Liver (tissue), 9 donors: ENCODE results near the gene LRRC32. TPM values are rescaled to one million over a fixed set of nuclear protein-coding genes. Genes with fewer than 3 reads are reported as not detected.
A peak's percentile ranks its signal among the peaks of the same experiment; 100 is the strongest.

Source experiments
- DNase-seq: peaks from one replicate; pipeline ENCODE4 v3.0.0-alpha.2; 2017; ENCODE audit warnings: low spot score
- H3K27ac ChIP-seq, 2 donors: one replicate each; pipeline ENCODE4 v1.7.0; 2013; ENCODE audit warnings: inconsistent platforms in 2 of 2, low read length in 2 of 2, control low read depth in 1 of 2, low read depth in 1 of 2, mild to moderate bottlenecking in 1 of 2
- H3K27me3 ChIP-seq, 4 donors: one replicate each; pipeline versions ENCODE4 v1.6.1 to v1.7.0; 2013; ENCODE audit warnings: low read length in 3 of 4, inconsistent platforms in 1 of 4, mild to moderate bottlenecking in 1 of 4, moderate library complexity in 1 of 4; ENCODE audit not compliant: control insufficient read depth in 4 of 4, insufficient read depth in 4 of 4
- H3K36me3 ChIP-seq, 4 donors: one replicate each; pipeline versions ENCODE4 v1.6.1 to v1.7.0; 2013; ENCODE audit warnings: low read length in 3 of 4, mild to moderate bottlenecking in 3 of 4, low read depth in 1 of 4, moderate library complexity in 1 of 4; ENCODE audit not compliant: control insufficient read depth in 4 of 4, insufficient read depth in 3 of 4
- H3K4me1 ChIP-seq, 4 donors: one replicate each; pipeline versions ENCODE4 v1.6.1 to v1.7.0; 2013; ENCODE audit warnings: low read length in 3 of 4, mild to moderate bottlenecking in 3 of 4, moderate library complexity in 1 of 4; ENCODE audit not compliant: control insufficient read depth in 4 of 4, insufficient read depth in 4 of 4
- H3K4me3 ChIP-seq, 3 donors: one replicate each; pipeline versions ENCODE4 v1.6.1 to v1.7.0; 2013; ENCODE audit warnings: low read length in 3 of 3, control low read depth in 1 of 3, low read depth in 1 of 3, mild to moderate bottlenecking in 1 of 3
- H3K9ac ChIP-seq, 2 donors: one replicate each; pipeline ENCODE4 v1.7.0; 2013; ENCODE audit warnings: low read length in 2 of 2, mild to moderate bottlenecking in 2 of 2, moderate library complexity in 2 of 2, control low read depth in 1 of 2, low read depth in 1 of 2
- H3K9me3 ChIP-seq, 4 donors: one replicate each; pipeline versions ENCODE4 v1.6.1 to v1.7.0; 2013; ENCODE audit warnings: low read length in 3 of 4; ENCODE audit not compliant: control insufficient read depth in 4 of 4
- EGR1 ChIP-seq, 2 donors: IDR thresholded peaks; 2 replicates each; pipeline ENCODE4 v1.6.1; 2016 to 2018; ENCODE audit warnings: antibody characterized with exemption in 2 of 2, low read depth in 2 of 2
- FOXA1 ChIP-seq: IDR thresholded peaks from 2 replicates; pipeline ENCODE4 v1.6.1; 2016; ENCODE audit warnings: antibody characterized with exemption
- FOXA2 ChIP-seq: IDR thresholded peaks from 2 replicates; pipeline ENCODE4 v1.6.1; 2016; ENCODE audit warnings: antibody characterized with exemption
- HNF4A ChIP-seq, 2 donors: conservative IDR thresholded peaks; 2 replicates each; pipeline ENCODE4 v1.6.1; 2016; ENCODE audit warnings: antibody characterized with exemption in 2 of 2, mild to moderate bottlenecking in 2 of 2
- HNF4G ChIP-seq: IDR thresholded peaks from 2 replicates; pipeline ENCODE4 v1.6.1; 2016; ENCODE audit warnings: antibody characterized with exemption
- JUND ChIP-seq, 2 donors: IDR thresholded peaks; 2 replicates each; pipeline ENCODE4 v1.6.1; 2016; ENCODE audit warnings: antibody characterized with exemption in 2 of 2
- NR2F2 ChIP-seq: IDR thresholded peaks from 2 replicates; pipeline ENCODE4 v1.6.1; 2016; ENCODE audit warnings: antibody characterized with exemption
- RAD21 ChIP-seq, 2 donors: IDR thresholded peaks; 2 replicates each; pipeline ENCODE4 v1.6.1; 2016; ENCODE audit warnings: antibody characterized with exemption in 2 of 2, mild to moderate bottlenecking in 2 of 2
- RXRA ChIP-seq, 2 donors: IDR thresholded peaks; 2 replicates each; pipeline ENCODE4 v1.6.1; 2017 to 2018; ENCODE audit warnings: antibody characterized with exemption in 2 of 2, mild to moderate bottlenecking in 1 of 2
- SP1 ChIP-seq: IDR thresholded peaks from 2 replicates; pipeline ENCODE4 v1.6.1; 2018; ENCODE audit warnings: antibody characterized with exemption, mild to moderate bottlenecking
- TAF1 ChIP-seq: conservative IDR thresholded peaks from 2 replicates; pipeline ENCODE4 v1.6.1; 2016; ENCODE audit warnings: antibody characterized with exemption, mild to moderate bottlenecking
- YY1 ChIP-seq: IDR thresholded peaks from 2 replicates; pipeline ENCODE4 v1.6.1; 2016; ENCODE audit warnings: antibody characterized with exemption, mild to moderate bottlenecking
- WGBS: extraction: QIAGEN DNeasy Blood & Tissue Kit; methylation state at CpG from one replicate; pipeline ENCODE4 v1.1.7; 2013; 5-methylcytosine and 5-hydroxymethylcytosine counted together
- polyA plus RNA-seq, 2 donors: library from polyadenylated mRNA; stranded (reverse) in 1 of 2; unstranded in 1 of 2; fragments of 200-250 nt in 1 of 2; fragments of >200 nt in 1 of 2; fragmentation: Nextera tagmentation in 1 of 2; extraction: Ambion mirVana in 1 of 2; gene quantifications; one replicate each; pipeline versions ENCODE4 v1.2.1 to v1.2.3, GENCODE V29; 2013 to 2015
- total RNA-seq, 2 donors: library from RNA; depleted of rRNA; stranded (reverse); fragments of >200 nt; gene quantifications; one replicate each; pipeline ENCODE4 v1.2.3, GENCODE V29; 2014
- TF ChIP-seq, protein P1 (sequence below): IDR thresholded peaks from 2 replicates; pipeline ENCODE4 v1.6.1; 2016; ENCODE audit warnings: antibody characterized with exemption
- TF ChIP-seq, protein P2 (sequence below): IDR thresholded peaks from 2 replicates; pipeline ENCODE4 v1.6.1; 2016; ENCODE audit warnings: antibody characterized with exemption
- TF ChIP-seq, protein P3 (sequence below): IDR thresholded peaks from 2 replicates; pipeline ENCODE4 v1.6.1; 2016; ENCODE audit warnings: antibody characterized with exemption, mild to moderate bottlenecking
- TF ChIP-seq, protein P4 (sequence below): IDR thresholded peaks from 2 replicates; pipeline ENCODE4 v1.6.1; 2016; ENCODE audit warnings: antibody characterized with exemption
- TF ChIP-seq, protein P5 (sequence below): fragments of 150-350 bp; IDR thresholded peaks from 2 replicates; pipeline ENCODE4 v1.5.1; 2017; ENCODE audit warnings: improper control_type of control experiment, low read depth, low read length; ENCODE audit not compliant: missing input control
- donor health status: healthy.
- donor health status: healthy.
- donor health status: healthy.
- donor health status: healthy.
- donor health status: healthy.

The LRRC32 gene
- total and polyA plus RNA-seq, 4 donors, result 5.4 to 15.4 (median 9.3) TPM

DNA sequence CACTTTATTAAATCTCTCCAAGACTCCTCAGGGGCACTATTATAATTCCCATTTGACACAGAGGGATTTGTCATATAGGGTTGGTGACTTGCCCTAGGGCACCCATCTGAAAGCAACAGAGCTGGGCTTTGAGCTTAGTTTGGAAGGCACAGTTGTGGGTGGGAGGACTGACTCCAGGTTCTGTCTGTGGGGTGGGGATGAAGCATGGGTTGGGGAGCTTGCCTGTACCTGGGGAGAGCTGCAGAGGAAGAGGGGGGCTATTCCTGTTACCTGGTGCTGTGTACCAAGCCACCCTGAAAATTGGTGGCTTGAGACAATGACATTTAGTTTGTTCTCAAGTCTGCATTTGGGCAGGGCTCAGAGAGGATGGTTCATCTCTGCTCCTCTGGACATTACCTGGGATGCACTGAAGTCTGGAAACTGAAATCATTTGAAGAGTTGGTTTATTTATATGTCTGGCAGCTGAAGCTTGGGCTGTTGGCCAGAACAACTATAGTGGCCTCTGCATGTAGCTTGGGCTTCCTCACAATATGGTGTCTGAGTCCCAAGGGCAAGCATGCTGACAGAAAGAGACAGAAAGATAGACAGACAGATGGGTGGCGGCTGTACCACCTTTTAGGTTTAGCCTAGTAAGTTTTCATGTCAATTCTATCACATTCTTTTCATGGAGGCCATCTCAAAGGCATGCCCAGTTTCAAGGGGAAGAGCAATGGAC is 44.9 kb downstream of the LRRC32 start:
- H3K4me3 ChIP-seq, result no peak overlapping the region
- no peaks in the 10 kb centered on the region for H3K36me3 ChIP-seq
- H3K4me1 ChIP-seq, result peaks cover 0 to 8% (median 0%) of the 10 kb centered on the region in 4 donors
- H3K9ac ChIP-seq, result no peak overlapping the region
- peaks cover 3 to 12% (median 3%) of the 10 kb centered on the region in 4 donors for H3K9me3 ChIP-seq
- 100% methylated on average over 1 of the region's 1 CpG for WGBS
- no peak overlapping the region for H3K27ac ChIP-seq
- no peaks in the 10 kb centered on the region for H3K27me3 ChIP-seq
- TF ChIP-seq, protein P1, sequence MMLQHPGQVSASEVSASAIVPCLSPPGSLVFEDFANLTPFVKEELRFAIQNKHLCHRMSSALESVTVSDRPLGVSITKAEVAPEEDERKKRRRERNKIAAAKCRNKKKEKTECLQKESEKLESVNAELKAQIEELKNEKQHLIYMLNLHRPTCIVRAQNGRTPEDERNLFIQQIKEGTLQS, result no peak
- no peak for TF ChIP-seq FOXA2
- TF ChIP-seq, protein P2, sequence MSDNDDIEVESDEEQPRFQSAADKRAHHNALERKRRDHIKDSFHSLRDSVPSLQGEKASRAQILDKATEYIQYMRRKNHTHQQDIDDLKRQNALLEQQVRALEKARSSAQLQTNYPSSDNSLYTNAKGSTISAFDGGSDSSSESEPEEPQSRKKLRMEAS, result no peak
- TF ChIP-seq, protein P3, sequence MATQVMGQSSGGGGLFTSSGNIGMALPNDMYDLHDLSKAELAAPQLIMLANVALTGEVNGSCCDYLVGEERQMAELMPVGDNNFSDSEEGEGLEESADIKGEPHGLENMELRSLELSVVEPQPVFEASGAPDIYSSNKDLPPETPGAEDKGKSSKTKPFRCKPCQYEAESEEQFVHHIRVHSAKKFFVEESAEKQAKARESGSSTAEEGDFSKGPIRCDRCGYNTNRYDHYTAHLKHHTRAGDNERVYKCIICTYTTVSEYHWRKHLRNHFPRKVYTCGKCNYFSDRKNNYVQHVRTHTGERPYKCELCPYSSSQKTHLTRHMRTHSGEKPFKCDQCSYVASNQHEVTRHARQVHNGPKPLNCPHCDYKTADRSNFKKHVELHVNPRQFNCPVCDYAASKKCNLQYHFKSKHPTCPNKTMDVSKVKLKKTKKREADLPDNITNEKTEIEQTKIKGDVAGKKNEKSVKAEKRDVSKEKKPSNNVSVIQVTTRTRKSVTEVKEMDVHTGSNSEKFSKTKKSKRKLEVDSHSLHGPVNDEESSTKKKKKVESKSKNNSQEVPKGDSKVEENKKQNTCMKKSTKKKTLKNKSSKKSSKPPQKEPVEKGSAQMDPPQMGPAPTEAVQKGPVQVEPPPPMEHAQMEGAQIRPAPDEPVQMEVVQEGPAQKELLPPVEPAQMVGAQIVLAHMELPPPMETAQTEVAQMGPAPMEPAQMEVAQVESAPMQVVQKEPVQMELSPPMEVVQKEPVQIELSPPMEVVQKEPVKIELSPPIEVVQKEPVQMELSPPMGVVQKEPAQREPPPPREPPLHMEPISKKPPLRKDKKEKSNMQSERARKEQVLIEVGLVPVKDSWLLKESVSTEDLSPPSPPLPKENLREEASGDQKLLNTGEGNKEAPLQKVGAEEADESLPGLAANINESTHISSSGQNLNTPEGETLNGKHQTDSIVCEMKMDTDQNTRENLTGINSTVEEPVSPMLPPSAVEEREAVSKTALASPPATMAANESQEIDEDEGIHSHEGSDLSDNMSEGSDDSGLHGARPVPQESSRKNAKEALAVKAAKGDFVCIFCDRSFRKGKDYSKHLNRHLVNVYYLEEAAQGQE, result no peak
- no peak for TF ChIP-seq HNF4A (conservative IDR thresholded peaks at IDR 0.05)
- TF ChIP-seq YY1, result no peak
- TF ChIP-seq SP1, result no peak
- TF ChIP-seq JUND (IDR thresholded peaks at IDR 0.05), result no peak
- no peak for TF ChIP-seq HNF4G
- TF ChIP-seq FOXA1, result no peak
- no peak for DNase-seq

DNA sequence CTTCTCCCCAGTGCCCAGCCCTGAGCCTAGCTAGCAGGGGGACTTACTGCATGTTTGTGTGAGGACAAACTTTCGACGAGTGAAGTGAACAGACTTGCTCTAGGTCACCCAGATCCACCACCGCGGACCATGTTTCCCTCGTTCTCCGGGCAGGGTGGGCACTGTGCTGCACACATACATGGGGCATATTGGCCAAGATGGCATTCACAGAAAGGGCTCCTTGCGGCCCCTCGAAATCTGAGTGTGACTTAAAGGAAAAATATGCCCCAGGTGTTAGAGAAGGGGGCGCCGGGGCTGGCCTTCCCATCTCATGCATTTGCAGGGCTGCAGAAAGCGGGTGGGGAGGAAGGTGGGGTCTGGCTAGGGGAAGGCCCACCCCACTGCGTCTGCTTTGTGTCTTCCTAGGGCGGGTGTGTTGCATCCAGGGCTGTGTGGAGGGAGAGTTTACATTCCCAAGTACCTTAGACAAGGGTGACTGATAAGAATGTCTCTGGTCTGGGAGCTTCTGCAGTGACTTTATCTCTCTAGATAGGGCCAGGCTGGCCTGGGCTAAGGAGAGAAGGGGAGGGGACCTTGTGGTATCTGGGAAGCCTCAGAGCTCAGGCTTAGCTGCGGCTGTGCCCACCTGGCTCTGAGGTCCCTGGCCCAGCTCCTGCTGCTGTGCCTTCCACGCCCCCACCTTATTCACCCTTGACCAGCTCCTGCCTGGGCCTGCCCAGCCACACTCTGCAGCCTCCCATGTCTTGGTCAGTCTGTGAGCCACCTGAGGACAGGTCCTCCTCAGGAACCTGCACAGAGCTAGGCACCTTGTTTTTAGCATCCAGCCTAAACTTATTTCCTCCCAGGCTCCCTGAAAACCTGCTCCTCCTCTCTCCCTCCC is 45.8 kb downstream of the LRRC32 start:
- peaks cover 3 to 12% (median 3%) of the 10 kb centered on the region in 4 donors for H3K9me3 ChIP-seq
- H3K27me3 ChIP-seq, result no peaks in the 10 kb centered on the region
- no peak overlapping the region for H3K9ac ChIP-seq
- H3K4me1 ChIP-seq, result no peaks in the 10 kb centered on the region
- DNase-seq, result peak; percentile 30
- H3K36me3 ChIP-seq, result no peaks in the 10 kb centered on the region
- WGBS, result 87% methylated on average over 15 of the region's 15 CpGs
- TF ChIP-seq JUND (IDR thresholded peaks at IDR 0.05), result no peak
- TF ChIP-seq FOXA1, result no peak
- no peak for TF ChIP-seq FOXA2
- TF ChIP-seq, protein P4, sequence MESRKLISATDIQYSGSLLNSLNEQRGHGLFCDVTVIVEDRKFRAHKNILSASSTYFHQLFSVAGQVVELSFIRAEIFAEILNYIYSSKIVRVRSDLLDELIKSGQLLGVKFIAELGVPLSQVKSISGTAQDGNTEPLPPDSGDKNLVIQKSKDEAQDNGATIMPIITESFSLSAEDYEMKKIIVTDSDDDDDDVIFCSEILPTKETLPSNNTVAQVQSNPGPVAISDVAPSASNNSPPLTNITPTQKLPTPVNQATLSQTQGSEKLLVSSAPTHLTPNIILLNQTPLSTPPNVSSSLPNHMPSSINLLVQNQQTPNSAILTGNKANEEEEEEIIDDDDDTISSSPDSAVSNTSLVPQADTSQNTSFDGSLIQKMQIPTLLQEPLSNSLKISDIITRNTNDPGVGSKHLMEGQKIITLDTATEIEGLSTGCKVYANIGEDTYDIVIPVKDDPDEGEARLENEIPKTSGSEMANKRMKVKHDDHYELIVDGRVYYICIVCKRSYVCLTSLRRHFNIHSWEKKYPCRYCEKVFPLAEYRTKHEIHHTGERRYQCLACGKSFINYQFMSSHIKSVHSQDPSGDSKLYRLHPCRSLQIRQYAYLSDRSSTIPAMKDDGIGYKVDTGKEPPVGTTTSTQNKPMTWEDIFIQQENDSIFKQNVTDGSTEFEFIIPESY, result no peak
- no peak for TF ChIP-seq TAF1
- TF ChIP-seq YY1, result no peak
- no peak for TF ChIP-seq EGR1 (IDR thresholded peaks at IDR 0.05; ENCODE audit: low read depth in 2 of 2)
- TF ChIP-seq, protein P1, result no peak
- TF ChIP-seq HNF4G, result no peak
- TF ChIP-seq, protein P2, result no peak
- TF ChIP-seq, protein P5, sequence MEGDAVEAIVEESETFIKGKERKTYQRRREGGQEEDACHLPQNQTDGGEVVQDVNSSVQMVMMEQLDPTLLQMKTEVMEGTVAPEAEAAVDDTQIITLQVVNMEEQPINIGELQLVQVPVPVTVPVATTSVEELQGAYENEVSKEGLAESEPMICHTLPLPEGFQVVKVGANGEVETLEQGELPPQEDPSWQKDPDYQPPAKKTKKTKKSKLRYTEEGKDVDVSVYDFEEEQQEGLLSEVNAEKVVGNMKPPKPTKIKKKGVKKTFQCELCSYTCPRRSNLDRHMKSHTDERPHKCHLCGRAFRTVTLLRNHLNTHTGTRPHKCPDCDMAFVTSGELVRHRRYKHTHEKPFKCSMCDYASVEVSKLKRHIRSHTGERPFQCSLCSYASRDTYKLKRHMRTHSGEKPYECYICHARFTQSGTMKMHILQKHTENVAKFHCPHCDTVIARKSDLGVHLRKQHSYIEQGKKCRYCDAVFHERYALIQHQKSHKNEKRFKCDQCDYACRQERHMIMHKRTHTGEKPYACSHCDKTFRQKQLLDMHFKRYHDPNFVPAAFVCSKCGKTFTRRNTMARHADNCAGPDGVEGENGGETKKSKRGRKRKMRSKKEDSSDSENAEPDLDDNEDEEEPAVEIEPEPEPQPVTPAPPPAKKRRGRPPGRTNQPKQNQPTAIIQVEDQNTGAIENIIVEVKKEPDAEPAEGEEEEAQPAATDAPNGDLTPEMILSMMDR, result no peak
- no peak for TF ChIP-seq HNF4A (conservative IDR thresholded peaks at IDR 0.05)
- TF ChIP-seq NR2F2, result no peak
- no peak for TF ChIP-seq RAD21 (IDR thresholded peaks at IDR 0.05)
- no peak for TF ChIP-seq SP1
- no peak for TF ChIP-seq RXRA (IDR thresholded peaks at IDR 0.05)
- H3K27ac ChIP-seq, result no peak overlapping the region
- H3K4me3 ChIP-seq, result no peak overlapping the region
